GM12878 (cell line): Measurements from ENCODE around the gene SMARCAL1. TPM values are rescaled to one million over a fixed set of nuclear protein-coding genes. Genes with fewer than 3 reads are reported as not detected.

ENCODE experiments used
- ASH2L ChIP-seq: fragments of 300-600, 200-600 bp; sonication (generic); IDR thresholded peaks from 2 replicates; pipeline ENCODE4 v1.6.1; 2017; ENCODE audit warnings: low read depth, mild to moderate bottlenecking, borderline replicate concordance
- BACH1 ChIP-seq: fragments of 450-650 bp; IDR thresholded peaks from 2 replicates; pipeline ENCODE4 v1.6.1; 2017; ENCODE audit warnings: mild to moderate bottlenecking, borderline replicate concordance
- BCL11A ChIP-seq: IDR thresholded peaks from 2 replicates; pipeline ENCODE4 v1.6.1; 2011; ENCODE audit warnings: low read depth, low read length
- CHD1 ChIP-seq: IDR thresholded peaks from 2 replicates; pipeline ENCODE4 v1.6.1; 2012; ENCODE audit warnings: low read depth, low read length, improper control_type of control experiment
- CHD4 ChIP-seq: fragments of 200-600 bp; sonication (generic); IDR thresholded peaks from 2 replicates; pipeline ENCODE4 v1.6.1; 2016; ENCODE audit warnings: mild to moderate bottlenecking
- ETV6 ChIP-seq, 2 experiments: fragments of 450-650 bp in 1 of 2; IDR thresholded peaks in 1 of 2; conservative IDR thresholded peaks in 1 of 2; 2 replicates each; pipeline ENCODE4 v1.6.1; 2014; ENCODE audit warnings: antibody characterized with exemption in 1 of 2, borderline replicate concordance in 1 of 2, low read depth in 1 of 2, mild to moderate bottlenecking in 1 of 2, moderate library complexity in 1 of 2
- EZH2 ChIP-seq: IDR thresholded peaks from 2 replicates; pipeline ENCODE4 v1.6.1; 2012; ENCODE audit warnings: low read depth, mild to moderate bottlenecking, control low read depth, inconsistent platforms, low read length, borderline replicate concordance; ENCODE audit not compliant: control insufficient read depth
- HDAC6 ChIP-seq: fragments of 200-600 bp; sonication (generic); IDR thresholded peaks from one replicate; pipeline ENCODE4 v1.8.0; 2017; ENCODE audit warnings: antibody characterized with exemption; ENCODE audit not compliant: unreplicated experiment
- IKZF1 ChIP-seq: fragments of 450-650 bp; conservative IDR thresholded peaks from 2 replicates; pipeline ENCODE4 v1.6.1; 2017; ENCODE audit warnings: antibody characterized with exemption, mild to moderate bottlenecking
- JUNB ChIP-seq: IDR thresholded peaks from 2 replicates; pipeline ENCODE4 v1.6.1; 2016; ENCODE audit warnings: antibody characterized with exemption, mild to moderate bottlenecking
- LARP7 ChIP-seq: fragments of 450-650 bp; IDR thresholded peaks from 2 replicates; pipeline ENCODE4 v1.6.1; 2017; ENCODE audit warnings: mild to moderate bottlenecking
- MEF2A ChIP-seq: IDR thresholded peaks from 2 replicates; pipeline ENCODE4 v1.6.1; 2011; ENCODE audit warnings: low read depth, mild to moderate bottlenecking, low read length, moderate library complexity; ENCODE audit not compliant: insufficient read depth
- MTA3 ChIP-seq: IDR thresholded peaks from 2 replicates; pipeline ENCODE4 v1.6.1; 2012; ENCODE audit warnings: low read length, inconsistent platforms, borderline replicate concordance
- NFYB ChIP-seq: IDR thresholded peaks from 2 replicates; pipeline ENCODE4 v1.6.1; 2011; ENCODE audit warnings: low read depth, mild to moderate bottlenecking, low read length, improper control_type of control experiment, moderate library complexity; ENCODE audit not compliant: insufficient read depth
- POLR2AphosphoS2 ChIP-seq: IDR thresholded peaks from 2 replicates; pipeline ENCODE4 v1.6.1; 2011; ENCODE audit warnings: low read depth, mild to moderate bottlenecking, low read length, improper control_type of control experiment, moderate library complexity
- RELA ChIP-seq: fragments of 450-650 bp; IDR thresholded peaks from 2 replicates; pipeline ENCODE4 v1.8.0; 2014; ENCODE audit warnings: borderline replicate concordance; ENCODE audit not compliant: partially characterized antibody
- REST ChIP-seq: IDR thresholded peaks from 2 replicates; pipeline ENCODE4 v1.6.1; 2012; ENCODE audit warnings: mild to moderate bottlenecking, low read depth, low read length
- RFX5 ChIP-seq: IDR thresholded peaks from 2 replicates; pipeline ENCODE4 v1.6.1; 2011; ENCODE audit warnings: low read depth, low read length, improper control_type of control experiment
- SIN3A ChIP-seq: IDR thresholded peaks from 2 replicates; pipeline ENCODE4 v1.6.1; 2012; ENCODE audit warnings: low read depth, low read length, improper control_type of control experiment
- SMAD1 ChIP-seq: fragments of 450-650 bp; IDR thresholded peaks from 2 replicates; pipeline ENCODE4 v1.6.1; 2018; ENCODE audit warnings: mild to moderate bottlenecking, low read depth; ENCODE audit not compliant: partially characterized antibody
- TARDBP ChIP-seq: IDR thresholded peaks from 2 replicates; pipeline ENCODE4 v1.6.1; 2016; ENCODE audit warnings: borderline replicate concordance
- ZNF207 ChIP-seq: fragments of 450-650 bp; IDR thresholded peaks from 2 replicates; pipeline ENCODE4 v1.6.1; 2014; ENCODE audit warnings: antibody characterized with exemption, mild to moderate bottlenecking, borderline replicate concordance
- ZNF384 ChIP-seq: IDR thresholded peaks from 2 replicates; pipeline ENCODE4 v1.6.1; 2012; ENCODE audit warnings: low read depth, mild to moderate bottlenecking, low read length, improper control_type of control experiment, borderline replicate concordance
- polyA plus RNA-seq, 11 experiments: library from polyadenylated mRNA; depleted of rRNA in 4 of 11; unstranded in 6 of 11; stranded (reverse) in 5 of 11; fragments of >200 nt; fragmentation: Nextera tagmentation in 4 of 11; fragmentation: Illumina TruSeq in 1 of 11; extraction: Ambion mirVana in 4 of 11; extraction: Trizol in 1 of 11; gene quantifications; 1 replicate in 1 of 11; 2 replicates in 10 of 11; pipeline versions ENCODE4 v1.2.1 to v1.2.3, GENCODE V29; 2011 to 2016; ENCODE audit warnings: inconsistent platforms in 2 of 11, missing spikeins in 2 of 11, low read depth in 1 of 11
- total RNA-seq, 4 experiments: library from RNA; depleted of rRNA in 3 of 4; stranded (reverse); fragments of >200 nt in 3 of 4; fragmentation: Illumina TruSeq in 1 of 4; extraction: Trizol in 1 of 4; gene quantifications; 2 replicates each; pipeline versions ENCODE4 v1.2.1 to v1.2.3, GENCODE V29; 2013 to 2021

Gene SMARCAL1
- total and polyA plus RNA-seq, 10 of the 15 experiments (the other 5 are each of a cell fraction or from before 2014, with no cell fraction given): 10.8 to 32.9 (median 21.8) TPM

- TF ChIP-seq ASH2L (peak; percentile 96; the same call in 1 of the 2 replicates), HDAC6 (peak; percentile 80), IKZF1 (peak; percentile 76), SIN3A (peak; percentile 68; the same call in 1 of the 2 replicates), POLR2AphosphoS2 (peak; percentile 98), MTA3 (0 out of 2 replicates have a peak, but pooled peaks have one; percentile 86), BCL11A (0 out of 2 replicates have a peak, but pooled peaks have one; percentile 16), BACH1 (peak; percentile 83), ETV6 (conservative IDR thresholded peaks at IDR 0.05 in 1 of 2, IDR thresholded peaks at IDR 0.05 in 1 of 2; ENCODE audit: borderline replicate concordance in 1 of 2, low read depth in 1 of 2) (peak in 1 of 2 experiments; percentile 22; a peak in 1 of 4 replicates), SMAD1 (peak; percentile 89), CHD4 (no peak), RFX5 (no peak), TARDBP (0 out of 2 replicates have a peak, but pooled peaks have one; percentile 63), RELA (peak; percentile 75), ZNF207 (0 out of 2 replicates have a peak, but pooled peaks have one; percentile 34), REST (peak; percentile 65), NFYB (no peak), JUNB (no peak), MEF2A (no peak), EZH2 (no peak), ZNF384 (no peak), CHD1 (peak; percentile 77; the same call in 1 of the 2 replicates), LARP7 (peak; percentile 91)
These were observed 86.4 kb downstream of the SMARCAL1 start, which contains the start of gene RPL37A (continued) for GRCh38 chr2:216498379-216499352.
